Myometrial cell (primary cell): ENCODE results near the gene CACNG5. TPM values are rescaled to one million over a fixed set of nuclear protein-coding genes. Genes with fewer than 3 reads are reported as not detected.

Experiments
- total RNA-seq: library from RNA; depleted of rRNA; stranded (reverse); fragments of >200 nt; gene quantifications from 2 replicates; pipeline ENCODE4 v1.2.3, GENCODE V29; 2015

CACNG5 gene, protein sequence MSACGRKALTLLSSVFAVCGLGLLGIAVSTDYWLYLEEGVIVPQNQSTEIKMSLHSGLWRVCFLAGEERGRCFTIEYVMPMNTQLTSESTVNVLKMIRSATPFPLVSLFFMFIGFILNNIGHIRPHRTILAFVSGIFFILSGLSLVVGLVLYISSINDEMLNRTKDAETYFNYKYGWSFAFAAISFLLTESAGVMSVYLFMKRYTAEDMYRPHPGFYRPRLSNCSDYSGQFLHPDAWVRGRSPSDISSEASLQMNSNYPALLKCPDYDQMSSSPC
- not detected in 2 replicates for total RNA-seq

GRCh38 chr17:66834919-66835454 lies at the start of gene CACNG5:
CACNG5 (plus strand) TSS chr17:66835117; CDS start chr17:66877333, 42,216 bp downstream.

Other genes with a start within 250 kb of the CACNG5 start
- not detected in 2 replicates for gene CACNG4, start 129.6 kb downstream of the CACNG5 start, total RNA-seq
- not detected in 2 replicates for gene CACNG1, start 209.4 kb downstream of the CACNG5 start, total RNA-seq